Liver (tissue), 3 donors: Measurements from ENCODE around the gene KRT36.

Experiments
- CTCF ChIP-seq: fragments of 150-350 bp; IDR thresholded peaks from 2 replicates; pipeline ENCODE4 v1.5.1; 2017; ENCODE audit warnings: improper control_type of control experiment, low read depth, low read length; ENCODE audit not compliant: missing input control
- FOXA1 ChIP-seq: IDR thresholded peaks from 2 replicates; pipeline ENCODE4 v1.6.1; 2016; ENCODE audit warnings: antibody characterized with exemption
- GABPA ChIP-seq, 2 donors: IDR thresholded peaks in 1 of 2; conservative IDR thresholded peaks in 1 of 2; 2 replicates each; pipeline ENCODE4 v1.6.1; 2016; ENCODE audit warnings: antibody characterized with exemption in 2 of 2, mild to moderate bottlenecking in 1 of 2, moderate library complexity in 1 of 2
- JUND ChIP-seq, 2 donors: IDR thresholded peaks; 2 replicates each; pipeline ENCODE4 v1.6.1; 2016; ENCODE audit warnings: antibody characterized with exemption in 2 of 2
- NR2F2 ChIP-seq: IDR thresholded peaks from 2 replicates; pipeline ENCODE4 v1.6.1; 2016; ENCODE audit warnings: antibody characterized with exemption
- REST ChIP-seq: IDR thresholded peaks from 2 replicates; pipeline ENCODE4 v1.6.1; 2016; ENCODE audit warnings: antibody characterized with exemption, mild to moderate bottlenecking
- RXRA ChIP-seq, 2 donors: IDR thresholded peaks; 2 replicates each; pipeline ENCODE4 v1.6.1; 2017 to 2018; ENCODE audit warnings: antibody characterized with exemption in 2 of 2, mild to moderate bottlenecking in 1 of 2
- SP1 ChIP-seq: IDR thresholded peaks from 2 replicates; pipeline ENCODE4 v1.6.1; 2018; ENCODE audit warnings: antibody characterized with exemption, mild to moderate bottlenecking
- TAF1 ChIP-seq: conservative IDR thresholded peaks from 2 replicates; pipeline ENCODE4 v1.6.1; 2016; ENCODE audit warnings: antibody characterized with exemption, mild to moderate bottlenecking
- YY1 ChIP-seq: IDR thresholded peaks from 2 replicates; pipeline ENCODE4 v1.6.1; 2016; ENCODE audit warnings: antibody characterized with exemption, mild to moderate bottlenecking
- ZBTB33 ChIP-seq: IDR thresholded peaks from 2 replicates; pipeline ENCODE4 v1.6.1; 2016; ENCODE audit warnings: antibody characterized with exemption
- TF ChIP-seq, protein P1 (sequence below): IDR thresholded peaks from 2 replicates; pipeline ENCODE4 v1.6.1; 2016; ENCODE audit warnings: antibody characterized with exemption
- TF ChIP-seq, protein P2 (sequence below): IDR thresholded peaks from 2 replicates; pipeline ENCODE4 v1.6.1; 2016; ENCODE audit warnings: antibody characterized with exemption
- donor health status: healthy.
- donor health status: healthy.

- TF ChIP-seq CTCF (no peak), FOXA1 (no peak), YY1 (no peak), NR2F2 (no peak), TAF1 (no peak), ZBTB33 (no peak), REST (no peak), GABPA (IDR thresholded peaks at IDR 0.05 in 1 of 2, conservative IDR thresholded peaks at IDR 0.05 in 1 of 2) (no peak), RXRA (IDR thresholded peaks at IDR 0.05) (no peak), JUND (IDR thresholded peaks at IDR 0.05) (no peak), SP1 (no peak)
- TF ChIP-seq, protein P1, sequence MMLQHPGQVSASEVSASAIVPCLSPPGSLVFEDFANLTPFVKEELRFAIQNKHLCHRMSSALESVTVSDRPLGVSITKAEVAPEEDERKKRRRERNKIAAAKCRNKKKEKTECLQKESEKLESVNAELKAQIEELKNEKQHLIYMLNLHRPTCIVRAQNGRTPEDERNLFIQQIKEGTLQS: no peak
- TF ChIP-seq, protein P2, sequence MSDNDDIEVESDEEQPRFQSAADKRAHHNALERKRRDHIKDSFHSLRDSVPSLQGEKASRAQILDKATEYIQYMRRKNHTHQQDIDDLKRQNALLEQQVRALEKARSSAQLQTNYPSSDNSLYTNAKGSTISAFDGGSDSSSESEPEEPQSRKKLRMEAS: no peak
Observed at GRCh38 chr17:41513168-41513547, 23.4 kb upstream of the KRT36 start.
